ENCODE measurements around the gene MTREX. TPM values are rescaled to one million over a fixed set of nuclear protein-coding genes. Genes with fewer than 3 reads are reported as not detected.

The MTREX gene
- total RNA-seq, 1 experiment from 2014 or later = 123 TPM

DNA sequence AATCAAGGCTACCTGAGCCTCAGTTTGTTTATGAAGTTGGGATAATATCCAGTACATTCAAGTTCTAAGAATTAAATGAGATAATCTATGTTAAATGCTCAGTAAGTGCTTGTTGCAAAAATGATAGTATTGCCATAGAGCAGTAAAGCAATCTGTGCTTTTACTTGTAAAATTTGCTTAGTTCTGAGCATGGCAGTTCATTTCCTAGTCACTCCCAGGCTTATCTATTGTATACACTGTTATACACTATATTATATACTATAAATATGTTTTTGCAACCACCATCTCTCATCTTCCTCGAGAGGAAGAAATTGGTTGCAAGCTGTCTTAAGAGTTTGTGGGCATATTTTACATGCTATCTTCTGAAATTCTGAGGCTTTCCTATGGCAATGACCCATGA lies 63.4 kb downstream of the MTREX start:
- Histone ChIP-seq H3K14ac (ENCODE audit: insufficient read depth, low read length) (no peak overlapping the region), H3T11ph (ENCODE audit: low read length) (no peak overlapping the region), H3K23ac (ENCODE audit: insufficient read length, low read depth, low read length) (no peak overlapping the region), H3K9me3 (ENCODE audit: control insufficient read depth, low read depth, low read length) (peaks cover 8% of the 10 kb centered on the region), H3K56ac (ENCODE audit: insufficient read length, low read depth, low read length) (no peak overlapping the region), H3K27me3 (ENCODE audit: insufficient read depth, low read length) (no peaks in the 10 kb centered on the region), H2BK20ac (ENCODE audit: low read depth, low read length, poor library complexity, severe bottlenecking) (no peak overlapping the region), H4K8ac (replicated peaks; ENCODE audit: insufficient read length, low read depth, low read length) (no peak overlapping the region), H4K20me1 (ENCODE audit: control insufficient read depth, insufficient read depth, insufficient read length) (no peaks in the 10 kb centered on the region), H3K23me2 (ENCODE audit: insufficient read length, low read depth, low read length, poor library complexity, severe bottlenecking) (no peaks in the 10 kb centered on the region), H2BK120ac (ENCODE audit: low read depth, low read length, poor library complexity, severe bottlenecking) (no peak overlapping the region), H3K4ac (ENCODE audit: low read depth, low read length) (no peak overlapping the region), H2BK12ac (ENCODE audit: insufficient read length, low read depth, low read length) (no peak overlapping the region), H2BK15ac (ENCODE audit: low read depth, low read length) (no peak overlapping the region), H3K27ac (ENCODE audit: insufficient read length, low read depth, low read length) (no peak overlapping the region), H3K9ac (ENCODE audit: extremely low read depth, insufficient read length, low read length) (no peak overlapping the region), H3K18ac (ENCODE audit: insufficient read length, low read depth, low read length) (no peak overlapping the region), H3K79me1 (ENCODE audit: insufficient read depth, low read depth, low read length, poor library complexity, severe bottlenecking) (no peaks in the 10 kb centered on the region), H2AFZ (ENCODE audit: low read length) (no peak overlapping the region), H2AK5ac (ENCODE audit: insufficient read length, low read length) (no peak overlapping the region), H4K91ac (ENCODE audit: insufficient read length, low read depth, low read length) (no peak overlapping the region), H3K4me2 (ENCODE audit: insufficient read depth, insufficient read length, low read length) (no peak overlapping the region), H2BK5ac (ENCODE audit: insufficient read length, low read length) (no peak overlapping the region), H4K5ac (ENCODE audit: insufficient read length, low read depth, low read length) (no peak overlapping the region), H3K79me2 (ENCODE audit: insufficient read depth, low read length) (no peaks in the 10 kb centered on the region), H3K4me1 (ENCODE audit: insufficient read depth, low read length) (no peaks in the 10 kb centered on the region)
- Mint-ChIP-seq H3K36me3 (ENCODE audit: insufficient read depth in 1 of 3, low read depth in 3 of 3) (peaks cover 60 to 87% (median 76%) of the 10 kb centered on the region in 3 experiments), H3K27ac (no peak overlapping the region), H3K27me3 (ENCODE audit: low read depth) (no peaks in the 10 kb centered on the region), H3K4me1 (no peaks in the 10 kb centered on the region), H3K4me3 (no peak overlapping the region), H3K9me3 (peaks cover 15 to 18% of the 10 kb centered on the region in 2 experiments)
- DNase-seq = no peak
- no CpG with 5 or more reads among the region's 1 CpG for whole genome bisulfite sequencing (ENCODE audit: extremely low coverage, insufficient read length, low lambda C conversion rate)
- TF ChIP-seq, protein P1, sequence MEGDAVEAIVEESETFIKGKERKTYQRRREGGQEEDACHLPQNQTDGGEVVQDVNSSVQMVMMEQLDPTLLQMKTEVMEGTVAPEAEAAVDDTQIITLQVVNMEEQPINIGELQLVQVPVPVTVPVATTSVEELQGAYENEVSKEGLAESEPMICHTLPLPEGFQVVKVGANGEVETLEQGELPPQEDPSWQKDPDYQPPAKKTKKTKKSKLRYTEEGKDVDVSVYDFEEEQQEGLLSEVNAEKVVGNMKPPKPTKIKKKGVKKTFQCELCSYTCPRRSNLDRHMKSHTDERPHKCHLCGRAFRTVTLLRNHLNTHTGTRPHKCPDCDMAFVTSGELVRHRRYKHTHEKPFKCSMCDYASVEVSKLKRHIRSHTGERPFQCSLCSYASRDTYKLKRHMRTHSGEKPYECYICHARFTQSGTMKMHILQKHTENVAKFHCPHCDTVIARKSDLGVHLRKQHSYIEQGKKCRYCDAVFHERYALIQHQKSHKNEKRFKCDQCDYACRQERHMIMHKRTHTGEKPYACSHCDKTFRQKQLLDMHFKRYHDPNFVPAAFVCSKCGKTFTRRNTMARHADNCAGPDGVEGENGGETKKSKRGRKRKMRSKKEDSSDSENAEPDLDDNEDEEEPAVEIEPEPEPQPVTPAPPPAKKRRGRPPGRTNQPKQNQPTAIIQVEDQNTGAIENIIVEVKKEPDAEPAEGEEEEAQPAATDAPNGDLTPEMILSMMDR (conservative IDR thresholded peaks at IDR 0.05) = no peak
